Spleen (tissue), 11 donors: ENCODE measurements around the gene RTN4RL2. TPM values are rescaled to one million over a fixed set of nuclear protein-coding genes. Genes with fewer than 3 reads are reported as not detected.

Experiments
- DNase-seq: peaks from one replicate; pipeline ENCODE4 v3.0.0-alpha.2; 2020
- H3K27ac ChIP-seq, 8 donors: fragments of 200-600 bp; sonication (generic) in 7 of 8; 1 replicate in 4 of 8; 2 replicates in 4 of 8; pipeline versions ENCODE4 v1.5.0 to v1.8.0; 2016 to 2021; ENCODE audit warnings: inconsistent platforms in 4 of 8, mild to moderate bottlenecking in 4 of 8, moderate library complexity in 1 of 8
- H3K27me3 ChIP-seq, 7 donors: fragments of 200-600 bp; sonication (generic) in 6 of 7; replicated peaks in 1 of 7; 1 replicate in 4 of 7; 2 replicates in 3 of 7; pipeline versions ENCODE4 v1.5.0 to v1.8.0; 2016 to 2021; ENCODE audit warnings: inconsistent platforms in 3 of 7, mild to moderate bottlenecking in 1 of 7
- H3K36me3 ChIP-seq, 6 donors: fragments of 200-600 bp; sonication (generic) in 5 of 6; 1 replicate in 4 of 6; 2 replicates in 2 of 6; pipeline versions ENCODE4 v1.5.0 to v1.8.0; 2016 to 2021; ENCODE audit warnings: inconsistent platforms in 2 of 6
- H3K4me1 ChIP-seq, 6 donors: fragments of 200-600 bp; sonication (generic) in 5 of 6; 1 replicate in 3 of 6; 2 replicates in 3 of 6; pipeline versions ENCODE4 v1.5.0 to v1.8.0; 2016 to 2021; ENCODE audit warnings: inconsistent platforms in 3 of 6
- H3K4me3 ChIP-seq, 8 donors: fragments of 200-600 bp; sonication (generic) in 7 of 8; 1 replicate in 4 of 8; 2 replicates in 4 of 8; pipeline versions ENCODE4 v1.5.0 to v1.8.0; 2016 to 2021; ENCODE audit warnings: inconsistent platforms in 4 of 8, mild to moderate bottlenecking in 4 of 8, moderate library complexity in 2 of 8
- H3K9me3 ChIP-seq, 8 donors: fragments of 200-600 bp; sonication (generic) in 7 of 8; 1 replicate in 4 of 8; 2 replicates in 4 of 8; pipeline versions ENCODE4 v1.5.0 to v1.8.0; 2016 to 2021; ENCODE audit warnings: inconsistent platforms in 4 of 8
- POLR2A ChIP-seq, 3 donors: fragments of 450-650 bp; IDR thresholded peaks; one replicate each; pipeline ENCODE4 v1.5.1; 2017; ENCODE audit warnings: antibody characterized with exemption in 3 of 3, mild to moderate bottlenecking in 1 of 3
- POLR2AphosphoS5 ChIP-seq, 3 donors: sonication (generic); formaldehyde crosslinking; IDR thresholded peaks; one replicate each; pipeline ENCODE4 v1.5.1; 2017; ENCODE audit warnings: antibody characterized with exemption in 3 of 3
- WGBS, 5 donors: extraction: QIAGEN DNeasy Blood & Tissue Kit in 3 of 5; methylation state at CpG; one replicate each; pipeline versions ENCODE4 v1.1.5 to v1.1.7; 2013 to 2018; 5-methylcytosine and 5-hydroxymethylcytosine counted together
- intact Hi-C: fragments of 100-400 bp; cut with DNase I; formaldehyde crosslinking; loops from one replicate; pipeline ENCODE4 v1.15.0; 2023; ENCODE audit warnings: low total_unique reads
- polyA plus RNA-seq, 3 donors: library from polyadenylated mRNA; stranded (reverse); fragments of 200-250 nt; gene quantifications; one replicate each; pipeline ENCODE4 v1.2.1, GENCODE V29; 2013
- total RNA-seq, 7 donors: library from RNA; depleted of rRNA in 3 of 7; stranded (reverse); fragments of >200 nt in 3 of 7; fragmentation: NEBNext Ultra II Directional in 4 of 7; extraction: Animal tissue kit (Norgen Biotek cat#: 25700) in 4 of 7; gene quantifications; one replicate each; pipeline versions ENCODE4 v1.1.0 to v1.2.1, GENCODE V29; 2016 to 2021
- TF ChIP-seq, protein P1 (sequence below), 11 experiments: fragments of 200-600 bp in 7 of 11; fragments of 450-650 bp in 4 of 11; sonication (generic) in 4 of 11; IDR thresholded peaks in 8 of 11; conservative IDR thresholded peaks in 3 of 11; 1 replicate in 7 of 11; 2 replicates in 4 of 11; pipeline versions ENCODE4 v1.4.0 to v1.8.0; 2016 to 2021; ENCODE audit warnings: antibody characterized with exemption in 11 of 11, inconsistent platforms in 4 of 11, mild to moderate bottlenecking in 1 of 11
- donor health status: healthy with polysubstance abuse.
- donor health status: DM: no; HTN: no; CAD: no; lungs with moderate emphysema.
- donor health status: DM: no; HTN: no; CAD: no.
- donor health status: Bipolar disorder and iron deficiency.
- donor health status: healthy.
- donor health status: DM: no; HTN: no; CAD: no.
- donor health status: DM: yes; HTN: yes; CAD: no.

Gene RTN4RL2
- total and polyA plus RNA-seq, 10 donors = 0.15 to 2.0 (median 0.44) TPM

GRCh38 chr11:57427727-57428082 lies 32.6 kb upstream of the RTN4RL2 start:
- DNase-seq = no peak
- 71 to 92% (median 80%) methylated on average over 8 of the region's 8 CpGs for WGBS, 5 donors
- Histone ChIP-seq H3K4me1 (peaks cover 28 to 60% (median 45%) of the 10 kb centered on the region in 6 donors), H3K4me3 (peak overlapping the region in 1 of 8 donors; percentile 76), H3K9me3 (no peaks in the 10 kb centered on the region), H3K27ac (peak overlapping the region; percentile 82 to 93 (median 90)), H3K27me3 (no peaks in the 10 kb centered on the region), H3K36me3 (peaks cover 0 to 17% (median 0%) of the 10 kb centered on the region in 6 donors)
- TF ChIP-seq POLR2A (IDR thresholded peaks at IDR 0.05) (no peak), POLR2AphosphoS5 (IDR thresholded peaks at IDR 0.05) (no peak)
- TF ChIP-seq, protein P1, sequence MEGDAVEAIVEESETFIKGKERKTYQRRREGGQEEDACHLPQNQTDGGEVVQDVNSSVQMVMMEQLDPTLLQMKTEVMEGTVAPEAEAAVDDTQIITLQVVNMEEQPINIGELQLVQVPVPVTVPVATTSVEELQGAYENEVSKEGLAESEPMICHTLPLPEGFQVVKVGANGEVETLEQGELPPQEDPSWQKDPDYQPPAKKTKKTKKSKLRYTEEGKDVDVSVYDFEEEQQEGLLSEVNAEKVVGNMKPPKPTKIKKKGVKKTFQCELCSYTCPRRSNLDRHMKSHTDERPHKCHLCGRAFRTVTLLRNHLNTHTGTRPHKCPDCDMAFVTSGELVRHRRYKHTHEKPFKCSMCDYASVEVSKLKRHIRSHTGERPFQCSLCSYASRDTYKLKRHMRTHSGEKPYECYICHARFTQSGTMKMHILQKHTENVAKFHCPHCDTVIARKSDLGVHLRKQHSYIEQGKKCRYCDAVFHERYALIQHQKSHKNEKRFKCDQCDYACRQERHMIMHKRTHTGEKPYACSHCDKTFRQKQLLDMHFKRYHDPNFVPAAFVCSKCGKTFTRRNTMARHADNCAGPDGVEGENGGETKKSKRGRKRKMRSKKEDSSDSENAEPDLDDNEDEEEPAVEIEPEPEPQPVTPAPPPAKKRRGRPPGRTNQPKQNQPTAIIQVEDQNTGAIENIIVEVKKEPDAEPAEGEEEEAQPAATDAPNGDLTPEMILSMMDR (IDR thresholded peaks at IDR 0.05 in 8 of 11, conservative IDR thresholded peaks at IDR 0.05 in 3 of 11) = no peak
- intact Hi-C loops = no loop called here

GRCh38 chr11:57428643-57429042 lies 31.7 kb upstream of the RTN4RL2 start:
- peaks cover 27 to 61% (median 42%) of the 10 kb centered on the region in 6 donors for H3K4me1 ChIP-seq
- no peak for DNase-seq
- H3K9me3 ChIP-seq = no peaks in the 10 kb centered on the region
- H3K36me3 ChIP-seq = peaks cover 0 to 8% (median 0%) of the 10 kb centered on the region in 6 donors
- no peak overlapping the region for H3K4me3 ChIP-seq
- H3K27ac ChIP-seq = no peak overlapping the region
- TF ChIP-seq POLR2AphosphoS5 (IDR thresholded peaks at IDR 0.05) = no peak
- TF ChIP-seq, protein P1 (IDR thresholded peaks at IDR 0.05 in 8 of 11, conservative IDR thresholded peaks at IDR 0.05 in 3 of 11) = no peak
- no peak for TF ChIP-seq POLR2A (IDR thresholded peaks at IDR 0.05)
- H3K27me3 ChIP-seq = no peaks in the 10 kb centered on the region
- 90 to 97% (median 93%) methylated on average over 5 of the region's 5 CpGs for WGBS, 5 donors
- intact Hi-C loops = no loop called here

DNA sequence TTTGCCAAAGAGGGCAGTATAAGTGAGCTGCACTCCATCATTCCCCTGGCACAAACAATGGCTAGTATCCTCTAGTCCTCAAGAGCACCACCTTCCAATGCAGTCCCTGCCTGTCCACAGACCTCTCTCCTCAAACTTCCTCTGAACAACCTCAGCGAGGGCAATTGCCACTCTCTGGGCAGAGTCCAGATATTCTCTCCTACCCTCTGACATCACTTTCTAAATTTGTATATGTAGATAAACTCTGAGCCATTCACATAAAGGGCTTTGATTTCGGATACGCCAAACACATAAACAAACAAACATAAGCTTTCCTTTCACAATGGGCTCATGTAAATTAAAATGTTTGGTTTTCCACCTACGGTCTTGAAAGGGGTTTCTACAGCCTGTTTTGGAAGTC lies 30.4 kb upstream of the RTN4RL2 start:
- no peaks in the 10 kb centered on the region for H3K27me3 ChIP-seq
- no peak overlapping the region for H3K4me3 ChIP-seq
- intact Hi-C loops = no loop called here
- TF ChIP-seq, protein P1 (IDR thresholded peaks at IDR 0.05 in 8 of 11, conservative IDR thresholded peaks at IDR 0.05 in 3 of 11) = no peak
- TF ChIP-seq POLR2AphosphoS5 (IDR thresholded peaks at IDR 0.05) = no peak
- H3K4me1 ChIP-seq = peaks cover 16 to 59% (median 29%) of the 10 kb centered on the region in 6 donors
- H3K27ac ChIP-seq = no peak overlapping the region
- no peaks in the 10 kb centered on the region for H3K9me3 ChIP-seq
- DNase-seq = no peak
- no peaks in the 10 kb centered on the region for H3K36me3 ChIP-seq
- 80 to 85% (median 81%) methylated on average over 4 of the region's 4 CpGs for WGBS, 5 donors

- H3K9me3 ChIP-seq = no peaks in the 10 kb centered on the region
- peaks cover 6 to 49% (median 19%) of the 10 kb centered on the region in 6 donors for H3K4me1 ChIP-seq
- intact Hi-C loops = no loop called here
- H3K4me3 ChIP-seq = no peak overlapping the region
- no peak overlapping the region for H3K27ac ChIP-seq
- no peaks in the 10 kb centered on the region for H3K36me3 ChIP-seq
- DNase-seq = no peak
- no peaks in the 10 kb centered on the region for H3K27me3 ChIP-seq
- WGBS, 5 donors = 85 to 97% (median 92%) methylated on average over 1 of the region's 1 CpG
- TF ChIP-seq POLR2A (IDR thresholded peaks at IDR 0.05) = no peak
- TF ChIP-seq POLR2AphosphoS5 (IDR thresholded peaks at IDR 0.05) = no peak
- TF ChIP-seq, protein P1 (IDR thresholded peaks at IDR 0.05 in 8 of 11, conservative IDR thresholded peaks at IDR 0.05 in 3 of 11) = no peak
Observed at GRCh38 chr11:57430952-57431351, 29.4 kb upstream of the RTN4RL2 start.
